GM21423 (cell line): ENCODE data around the gene HADHB.
"Not testable (repeated sequence)": the region's sequence is repeated elsewhere in the genome, so short reads cannot be mapped to it uniquely, and the experiment has no call there.

ENCODE experiments used
- ATAC-seq: cut with Tn5 transposase; IDR thresholded peaks from one replicate; pipeline ENCODE4 v1.9.1; 2021; ENCODE audit warnings: mild to moderate bottlenecking, moderate library complexity; ENCODE audit not compliant: unreplicated experiment

HADHB gene

GRCh38 chr2:26290001-26290400, 45.3 kb downstream of the HADHB start:
- no peak for ATAC-seq

GRCh38 chr2:26292646-26293045, 47.9 kb downstream of the HADHB start:
- ATAC-seq: no peak

- no peak for ATAC-seq
Observed at GRCh38 chr2:26295511-26295910, 50.8 kb downstream of the HADHB start.

- ATAC-seq: no peak
Observed at GRCh38 chr2:26297061-26297460, 52.3 kb downstream of the HADHB start.

- ATAC-seq: no peak
Observed at GRCh38 chr2:26298286-26298637, 53.5 kb downstream of the HADHB start.

DNA sequence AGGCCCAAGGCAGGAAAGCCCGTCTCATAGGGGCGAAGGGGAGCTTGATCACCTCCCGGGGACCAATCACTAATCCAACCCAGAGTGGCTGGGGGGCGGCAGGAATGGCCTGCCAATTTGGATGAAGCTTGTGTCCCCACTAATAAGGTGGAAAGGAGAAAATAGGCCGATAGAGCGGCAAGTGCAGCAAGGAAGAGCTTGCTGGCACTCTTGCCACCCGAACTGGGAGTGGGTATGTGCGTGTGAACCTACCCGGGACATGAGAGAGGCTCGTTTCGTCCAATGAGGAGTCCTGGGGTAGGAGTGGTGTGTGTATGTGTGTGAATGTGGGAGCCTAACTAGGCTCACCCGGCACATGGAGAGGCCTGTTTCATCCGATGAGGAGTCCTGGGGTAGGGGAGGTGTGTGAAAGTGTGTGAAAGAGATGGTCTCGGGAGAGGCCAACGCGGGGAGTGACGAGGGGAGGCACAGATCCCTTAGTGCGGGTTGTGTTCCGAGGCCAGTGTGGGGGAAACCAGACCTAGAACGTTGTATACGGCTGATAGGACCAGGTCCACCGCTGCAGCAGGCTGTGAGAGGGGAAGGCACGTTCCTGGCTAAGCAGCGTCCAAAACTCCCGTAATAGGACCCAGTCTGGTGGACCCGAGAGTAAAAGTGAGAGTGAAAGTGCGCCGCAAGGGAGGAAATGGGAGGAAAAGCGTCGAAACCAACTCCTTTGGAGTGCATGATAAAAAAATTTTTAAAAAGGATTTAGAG, 54.1 kb downstream of the HADHB start:
- ATAC-seq: no peak

DNA sequence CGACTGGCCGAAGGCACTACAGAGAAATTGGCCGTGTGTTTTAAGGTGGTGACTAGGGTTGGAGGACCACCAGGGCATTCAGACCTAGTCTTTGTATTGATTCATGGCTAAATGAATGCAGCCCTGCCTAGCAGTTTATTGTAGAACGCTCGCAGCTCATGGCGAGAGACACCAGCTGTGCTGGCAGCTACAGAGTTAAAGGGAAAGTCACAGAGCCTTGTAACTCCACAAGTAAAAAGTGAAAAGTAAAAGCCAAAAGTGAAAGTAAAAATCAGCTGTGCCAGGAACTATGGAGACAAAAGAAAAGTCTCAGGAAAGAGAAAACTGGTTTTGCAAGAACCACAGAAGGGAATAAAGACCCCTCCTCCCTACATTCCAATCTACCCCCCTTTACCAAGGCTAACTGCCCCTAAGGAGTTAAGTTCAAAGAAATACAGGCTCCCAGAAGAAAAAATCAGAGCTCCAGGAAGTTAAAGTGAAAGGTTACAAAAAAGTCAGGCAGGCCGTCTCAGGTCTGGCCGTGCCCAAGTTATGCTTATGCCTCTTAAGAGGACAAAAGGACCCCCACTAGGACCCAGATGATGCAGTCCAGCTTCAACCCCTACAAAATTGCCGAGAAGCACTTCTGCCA, 54.8 kb downstream of the HADHB start:
- ATAC-seq: no peak

DNA sequence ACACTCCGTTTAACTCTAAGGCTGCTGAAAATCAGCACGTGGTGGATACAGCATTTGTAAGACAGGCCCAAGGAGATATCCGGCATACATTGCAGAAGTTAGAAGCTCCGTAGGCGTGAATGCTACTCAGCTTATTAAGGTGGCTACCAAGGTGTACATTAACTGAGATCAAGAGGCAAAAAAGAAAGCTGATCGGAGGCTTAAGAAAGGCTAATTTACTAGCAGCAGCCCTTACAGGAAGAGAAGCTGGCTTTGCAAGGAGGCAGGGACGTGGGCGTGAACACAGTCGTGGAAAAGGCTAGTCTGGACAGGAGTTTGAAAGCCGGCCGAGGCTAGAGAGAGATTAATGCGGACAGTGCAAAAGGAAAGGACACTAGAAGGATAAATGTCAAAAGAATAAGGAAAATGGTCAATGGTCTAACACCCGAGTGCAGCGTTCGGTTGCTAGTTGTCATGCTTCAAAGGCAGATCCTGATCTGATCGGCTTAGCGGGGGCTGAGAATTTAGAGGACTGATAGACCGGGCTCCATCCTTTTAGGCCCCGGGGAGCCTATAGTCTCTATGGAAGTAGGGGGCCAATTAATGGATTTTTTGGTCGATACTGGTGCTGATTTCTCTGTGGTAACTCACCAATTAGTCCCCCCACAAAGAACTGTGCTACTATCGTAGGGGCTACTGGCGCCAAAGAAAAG, 55.6 kb downstream of the HADHB start:
- ATAC-seq: no peak

DNA sequence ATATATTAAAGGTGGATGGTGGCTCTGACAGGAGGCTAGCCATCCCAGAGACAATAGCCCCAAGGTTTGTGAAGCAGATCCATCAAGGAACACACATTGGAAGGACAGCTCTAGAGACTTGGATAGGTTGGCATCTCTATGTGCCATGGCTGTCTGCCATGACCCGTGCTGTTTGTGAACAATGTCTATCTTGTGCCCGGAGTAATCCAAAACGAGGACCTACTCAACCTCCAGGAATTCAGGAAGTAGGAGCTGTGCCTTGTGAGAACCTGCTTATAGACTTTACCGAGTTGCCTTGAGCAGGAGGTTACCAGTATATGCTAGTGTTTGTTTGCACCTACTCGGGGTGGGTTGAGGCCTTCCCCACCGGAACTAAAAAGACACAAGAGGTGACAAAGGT, 58.1 kb downstream of the HADHB start:
- no peak for ATAC-seq

DNA sequence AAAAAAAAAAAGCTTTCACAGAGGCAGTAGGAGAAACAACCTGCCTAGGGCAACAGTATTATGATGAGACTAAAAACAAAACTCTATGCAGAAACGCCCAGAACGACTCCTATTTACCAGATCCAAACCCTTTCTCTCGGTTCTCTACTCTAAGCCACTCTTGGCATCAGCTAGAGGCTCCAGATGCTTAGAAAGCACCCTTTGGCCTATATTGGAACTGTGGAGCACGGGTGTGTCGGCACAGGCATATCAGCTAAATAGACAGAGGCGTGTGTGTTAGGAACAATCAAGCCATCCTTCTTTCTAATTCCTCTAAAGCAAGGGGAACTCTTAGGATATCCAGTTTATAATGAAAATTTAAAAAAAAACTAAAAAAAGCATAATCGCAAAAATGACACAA, 60.4 kb downstream of the HADHB start:
- not testable (repeated sequence) for ATAC-seq

DNA sequence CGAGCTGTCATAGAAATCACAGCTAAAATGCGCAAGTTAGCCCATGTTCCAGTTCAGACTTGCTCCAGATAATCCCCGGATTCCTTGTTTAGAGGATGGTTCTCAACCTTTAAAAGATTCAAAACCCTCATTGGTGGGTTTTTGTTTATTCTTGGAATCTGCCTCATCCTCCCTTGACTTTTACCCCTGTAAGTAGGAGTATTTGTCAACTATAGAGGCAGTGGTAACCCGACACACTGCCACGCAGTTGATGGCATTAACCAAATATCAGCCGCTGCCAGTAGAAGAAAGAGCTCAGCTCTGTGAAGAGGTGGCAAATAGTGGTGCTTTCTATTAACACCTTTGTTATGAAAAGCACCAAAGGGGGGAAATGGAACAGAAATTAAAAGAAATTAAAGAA, 60.8 kb downstream of the HADHB start:
- no peak for ATAC-seq

DNA sequence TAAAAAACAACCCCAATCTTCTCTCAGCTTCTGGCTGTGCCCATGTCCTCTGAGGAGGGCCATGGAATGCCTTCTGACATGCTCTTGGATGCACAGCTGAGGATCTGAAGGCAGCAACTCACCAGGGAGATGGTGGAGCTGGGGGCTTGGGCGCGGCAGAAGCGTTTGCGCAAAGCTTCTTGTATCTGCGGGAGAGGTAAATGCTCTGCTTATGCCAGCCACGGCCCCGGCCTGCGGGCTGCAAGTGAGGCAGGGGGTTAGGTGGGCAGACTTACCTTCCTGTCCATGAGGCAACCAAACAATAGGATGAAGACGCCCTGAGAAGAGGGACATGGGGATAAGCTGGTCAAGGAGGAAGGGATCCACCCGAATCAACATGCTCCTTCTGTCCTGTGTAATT, 65.2 kb downstream of the HADHB start:
- ATAC-seq: no peak

DNA sequence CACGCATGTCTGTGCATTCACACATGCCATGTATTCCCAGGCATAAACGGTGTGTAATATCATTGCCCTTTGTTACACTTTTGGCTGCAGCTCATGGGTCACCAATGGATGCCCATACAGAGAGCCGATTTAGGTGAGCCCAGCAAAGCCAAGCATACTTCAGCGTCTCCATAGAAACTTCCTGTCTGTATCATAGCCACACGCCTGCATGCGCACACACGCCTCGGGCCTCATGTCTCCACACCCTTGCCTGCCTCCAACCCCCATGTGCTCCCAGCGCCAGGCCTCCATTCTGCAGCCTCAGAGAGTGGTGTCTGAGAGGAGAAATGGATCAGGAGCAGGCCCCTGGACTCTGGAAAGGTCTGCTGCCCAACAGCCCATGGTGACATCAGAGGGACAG, 67.7 kb downstream of the HADHB start:
- no peak for ATAC-seq

DNA sequence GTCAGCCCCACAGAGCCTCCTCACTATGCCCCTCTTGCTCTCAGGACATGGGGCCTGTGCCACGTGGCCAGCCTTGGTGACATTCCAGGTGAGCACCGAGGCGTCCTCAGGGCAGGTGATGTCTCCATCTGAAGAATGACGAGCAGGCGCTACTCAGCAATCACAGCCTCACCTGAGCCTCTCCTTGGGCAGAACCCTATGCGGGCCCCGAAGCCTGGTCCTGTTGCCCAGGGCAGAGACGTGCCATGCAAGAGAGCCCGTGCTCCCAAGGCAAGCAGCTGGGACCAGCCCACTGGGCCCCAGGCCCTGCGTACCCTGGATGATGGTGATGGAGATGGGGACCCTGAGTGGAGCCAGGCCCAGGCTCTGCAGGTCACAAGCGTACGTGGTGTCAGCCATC, 68.7 kb downstream of the HADHB start:
- ATAC-seq: no peak

- ATAC-seq: no peak
Observed at GRCh38 chr2:26314243-26314642, 69.5 kb downstream of the HADHB start.

- no peak for ATAC-seq
Observed at GRCh38 chr2:26316041-26316440, 71.3 kb downstream of the HADHB start.

DNA sequence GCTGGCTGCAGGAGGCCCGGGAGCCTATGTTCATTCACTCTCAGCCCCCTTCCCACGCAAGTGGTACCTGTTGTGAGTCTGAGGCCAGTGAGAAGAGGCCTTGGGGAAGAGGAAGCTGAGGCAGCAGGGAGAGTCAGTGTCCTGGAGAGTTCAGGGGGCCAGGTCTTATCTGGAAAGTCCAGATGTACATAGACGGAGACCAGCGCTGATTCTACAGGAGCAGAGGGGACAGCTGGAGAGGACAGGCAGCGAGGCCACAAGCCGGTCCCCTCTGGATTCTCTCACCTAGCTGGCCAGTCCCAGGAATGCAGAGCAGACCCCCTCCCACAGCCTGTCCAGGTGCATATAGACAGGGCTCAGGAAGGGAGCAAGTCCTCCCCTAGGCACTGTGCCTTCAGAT, 72.1 kb downstream of the HADHB start:
- no peak for ATAC-seq

DNA sequence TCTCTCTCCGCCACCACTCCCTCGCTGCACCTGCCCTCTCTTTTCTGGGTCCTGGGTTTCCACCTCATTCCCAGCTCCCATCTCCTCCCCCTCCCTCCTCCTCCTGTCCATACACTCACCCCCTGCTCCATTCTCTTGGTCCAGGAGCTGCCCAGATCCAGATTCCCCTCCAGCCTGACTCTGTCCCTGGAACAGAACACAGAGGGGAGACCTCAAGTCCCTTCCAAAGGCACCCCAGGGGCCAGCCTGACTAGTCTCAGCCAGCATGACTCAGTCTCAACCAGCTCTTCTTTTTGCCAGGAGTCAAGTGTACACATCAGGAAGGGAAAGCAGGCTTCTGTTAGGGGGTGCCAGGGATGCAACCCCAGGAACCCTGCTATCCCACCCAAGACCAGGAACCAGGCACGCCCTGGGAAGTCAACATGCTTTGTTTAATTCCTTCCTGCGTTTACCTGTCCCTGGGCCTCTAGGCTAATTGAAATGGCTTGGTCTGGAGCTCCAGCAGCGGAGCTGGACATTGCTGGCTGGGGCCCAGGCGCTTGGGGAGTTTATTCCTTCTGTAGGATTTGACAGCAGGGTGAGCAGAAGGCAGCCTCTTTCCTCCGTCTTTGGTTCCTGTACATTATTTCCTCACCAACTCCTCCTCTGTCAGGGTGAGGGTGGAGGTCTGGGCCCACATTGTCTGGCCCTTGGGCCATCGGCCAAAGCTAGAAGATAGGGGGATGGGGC, 72.8 kb downstream of the HADHB start:
- no peak for ATAC-seq

GRCh38 chr2:26318950-26319349, 74.2 kb downstream of the HADHB start:
- no peak for ATAC-seq

GRCh38 chr2:26324479-26324878, 79.7 kb downstream of the HADHB start:
- not testable (repeated sequence) for ATAC-seq

- no peak for ATAC-seq
Observed at GRCh38 chr2:26324903-26325302, 80.2 kb downstream of the HADHB start.

- ATAC-seq: no peak
Observed at GRCh38 chr2:26325851-26326250, 81.1 kb downstream of the HADHB start.
